IMR-90 (cell line): ENCODE results near the gene ZNF559. TPM values are rescaled to one million over a fixed set of nuclear protein-coding genes. Genes with fewer than 3 reads are reported as not detected.
A peak's percentile ranks its signal among the peaks of the same experiment; 100 is the strongest.

Experiments
- ATAC-seq: fragments of 200-7000 bp; cut with Tn5 transposase; 2 replicates; pipeline ENCODE4 v1.9.1; 2020; ENCODE audit warnings: low read depth, mild to moderate bottlenecking, moderate library complexity
- BruUV-seq: library from RNA; stranded (reverse); fragments of 400-500 nt; replicated peaks from 2 replicates; lab custom pipeline; 2021; lab: Mats Ljungman, UMichigan
- CTCF ChIA-PET: fragments of 300-600 bp; formaldehyde crosslinking; extraction: SDS; loops from one replicate; lab custom pipeline; 2021; ENCODE audit warnings: antibody characterized with exemption; lab: Yijun Ruan, JAX
- POLR2A ChIA-PET: fragments of 300-600 bp; sonication (Branson Sonifier 250); formaldehyde crosslinking; loops from one replicate; lab custom pipeline; 2022; ENCODE audit warnings: antibody characterized with exemption; ENCODE audit not compliant: unreplicated experiment; lab: Charles Lee
- DNase-seq: peaks from one replicate; pipeline ENCODE4 v3.0.0; 2013
- H2AFZ ChIP-seq: replicated peaks from 2 replicates; pipeline ENCODE3; 2013; ENCODE audit warnings: low read length, mild to moderate bottlenecking; ENCODE audit not compliant: poor library complexity
- H2AK5ac ChIP-seq: 2 replicates; pipeline ENCODE4 v1.6.1; 2013; ENCODE audit warnings: low read depth, low read length, inconsistent platforms
- H2AK9ac ChIP-seq: replicated peaks from 2 replicates; pipeline ENCODE3; 2013; ENCODE audit warnings: mild to moderate bottlenecking, low read depth, low read length, moderate library complexity; ENCODE audit not compliant: poor library complexity
- H2BK120ac ChIP-seq: 2 replicates; pipeline ENCODE4 v1.6.1; 2013; ENCODE audit warnings: low read depth, low read length, inconsistent platforms
- H2BK15ac ChIP-seq: 3 replicates; pipeline ENCODE4 v1.6.1; 2013; ENCODE audit warnings: low read depth, low read length, inconsistent platforms
- H2BK20ac ChIP-seq: 2 replicates; pipeline ENCODE4 v1.6.1; 2013; ENCODE audit warnings: low read depth, mild to moderate bottlenecking, inconsistent platforms, low read length, moderate library complexity
- H2BK5ac ChIP-seq: 2 replicates; pipeline ENCODE4 v1.6.1; 2013; ENCODE audit warnings: mild to moderate bottlenecking, low read depth, low read length, inconsistent platforms; ENCODE audit not compliant: poor library complexity, severe bottlenecking
- H3K14ac ChIP-seq: replicated peaks from 2 replicates; pipeline ENCODE4 v1.6.1; 2013; ENCODE audit warnings: low read depth, low read length, inconsistent platforms
- H3K18ac ChIP-seq: 2 replicates; pipeline ENCODE4 v1.6.1; 2013; ENCODE audit warnings: low read depth, low read length, control low read depth
- H3K23ac ChIP-seq: 2 replicates; pipeline ENCODE4 v1.6.1; 2013; ENCODE audit warnings: low read depth, low read length, inconsistent platforms
- H3K27ac ChIP-seq: 2 replicates; pipeline ENCODE4 v1.5.1; 2013; ENCODE audit warnings: mild to moderate bottlenecking, control low read depth, low read length; ENCODE audit not compliant: insufficient read depth
- H3K27me3 ChIP-seq: 2 replicates; pipeline ENCODE4 v1.6.1; 2013; ENCODE audit warnings: low read length; ENCODE audit not compliant: control insufficient read depth, insufficient read depth
- H3K36me3 ChIP-seq: 2 replicates; pipeline ENCODE4 v1.6.1; 2013; ENCODE audit warnings: low read length, mixed read lengths; ENCODE audit not compliant: control insufficient read depth, insufficient read depth
- H3K4ac ChIP-seq: 2 replicates; pipeline ENCODE4 v1.6.1; 2013; ENCODE audit warnings: low read depth, low read length, inconsistent platforms
- H3K4me1 ChIP-seq: 2 replicates; pipeline ENCODE4 v1.6.1; 2013; ENCODE audit warnings: low read length, mixed read lengths; ENCODE audit not compliant: control insufficient read depth, insufficient read depth
- H3K4me2 ChIP-seq: 2 replicates; pipeline ENCODE4 v1.6.1; 2013; ENCODE audit warnings: low read depth, mild to moderate bottlenecking, control low read depth, low read length, moderate library complexity
- H3K4me3 ChIP-seq: 2 replicates; pipeline ENCODE4 v1.5.1; 2013; ENCODE audit warnings: low read depth, mild to moderate bottlenecking, control low read depth, low read length, moderate library complexity; ENCODE audit not compliant: insufficient read depth
- H3K56ac ChIP-seq: 2 replicates; pipeline ENCODE4 v1.6.1; 2013; ENCODE audit warnings: low read length, inconsistent platforms; ENCODE audit not compliant: insufficient read depth; ENCODE audit errors: extremely low read depth
- H3K79me1 ChIP-seq, 2 experiments: 2 replicates each; pipeline ENCODE4 v1.6.1; 2013; ENCODE audit warnings: low read length in 2 of 2, inconsistent platforms in 1 of 2, low read depth in 1 of 2
- H3K9ac ChIP-seq: 2 replicates; pipeline ENCODE4 v1.6.1; 2013; ENCODE audit warnings: low read depth, low read length, control low read depth
- H3K9me1 ChIP-seq: 2 replicates; pipeline ENCODE4 v1.6.1; 2013; ENCODE audit warnings: low read length, inconsistent platforms; ENCODE audit not compliant: insufficient read depth
- H3K9me3 ChIP-seq: 2 replicates; pipeline ENCODE4 v1.6.1; 2013; ENCODE audit warnings: low read length; ENCODE audit not compliant: control insufficient read depth, insufficient read depth
- H4K20me1 ChIP-seq: 2 replicates; pipeline ENCODE4 v1.6.1; 2013; ENCODE audit warnings: low read length, inconsistent platforms; ENCODE audit not compliant: insufficient read depth
- H4K5ac ChIP-seq: 2 replicates; pipeline ENCODE4 v1.6.1; 2013; ENCODE audit warnings: mild to moderate bottlenecking, low read depth, low read length, control low read depth
- H4K8ac ChIP-seq, 2 experiments: 2 replicates each; pipeline ENCODE4 v1.6.1; 2013; ENCODE audit warnings: low read depth in 2 of 2, low read length in 2 of 2, control low read depth in 1 of 2, inconsistent platforms in 1 of 2
- H4K91ac ChIP-seq: 2 replicates; pipeline ENCODE4 v1.6.1; 2013; ENCODE audit warnings: low read depth, low read length, inconsistent platforms; ENCODE audit not compliant: insufficient read depth
- BHLHE40 ChIP-seq: fragments of 150-350 bp; IDR thresholded peaks from 2 replicates; pipeline ENCODE4 v1.6.1; 2016; ENCODE audit warnings: mild to moderate bottlenecking, low read depth, low read length
- ELK1 ChIP-seq: fragments of 150-350 bp; IDR thresholded peaks from 2 replicates; pipeline ENCODE4 v1.6.1; 2016; ENCODE audit warnings: low read depth, mild to moderate bottlenecking, low read length, moderate library complexity, borderline replicate concordance
- FOS ChIP-seq: fragments of 150-350 bp; IDR thresholded peaks from 2 replicates; pipeline ENCODE4 v1.6.1; 2016; ENCODE audit warnings: low read depth, low read length
- MAFK ChIP-seq: IDR thresholded peaks from 2 replicates; pipeline ENCODE4 v1.6.1; 2012; ENCODE audit warnings: low read depth, low read length, improper control_type of control experiment
- MAZ ChIP-seq: IDR thresholded peaks from 2 replicates; pipeline ENCODE4 v1.6.1; 2012; ENCODE audit warnings: low read depth, mild to moderate bottlenecking, low read length, improper control_type of control experiment, moderate library complexity, borderline replicate concordance
- NFE2L2 ChIP-seq: fragments of 150-350 bp; IDR thresholded peaks from 2 replicates; pipeline ENCODE4 v1.6.1; 2016; ENCODE audit warnings: low read depth, mild to moderate bottlenecking, low read length
- RAD21 ChIP-seq: IDR thresholded peaks from 2 replicates; pipeline ENCODE4 v1.6.1; 2012; ENCODE audit warnings: low read length, improper control_type of control experiment
- RCOR1 ChIP-seq: IDR thresholded peaks from 2 replicates; pipeline ENCODE4 v1.6.1; 2012; ENCODE audit warnings: mild to moderate bottlenecking, low read length, improper control_type of control experiment; ENCODE audit not compliant: insufficient replicate concordance
- WGBS, 2 experiments: methylation state at CpG; one replicate each; pipeline versions ENCODE4 v1.1.5 to v1.1.7; 2013; ENCODE audit warnings: missing lambda C conversion rate in 2 of 2; ENCODE audit not compliant: insufficient read length in 1 of 2; ENCODE audit errors: extremely low coverage in 2 of 2; 5-methylcytosine and 5-hydroxymethylcytosine counted together
- dilution Hi-C: fragments of 300-500 bp; cut with HindIII; formaldehyde crosslinking; loops from one replicate; pipeline ENCODE4 v1.14.3; 2018; ENCODE audit warnings: low sequenced_read_pairs; ENCODE audit not compliant: unreplicated experiment
- in situ Hi-C: fragments of 300-500 bp; cut with MboI; formaldehyde crosslinking; loops from 3 replicates; pipeline ENCODE4 v1.14.3; 2019; ENCODE audit warnings: low sequenced_read_pairs, inconsistent platforms, mixed read lengths
- intact Hi-C: fragments of 100-400 bp; cut with micrococcal nuclease; formaldehyde crosslinking; loops from 2 replicates; pipeline ENCODE4 v1.10.0; 2022
- polyA plus RNA-seq, 3 experiments: library from polyadenylated mRNA; depleted of rRNA; stranded (reverse); fragments of >200 nt; gene quantifications; 2 replicates each; pipeline ENCODE4 v1.2.3, GENCODE V29; 2012; ENCODE audit warnings: low replicate concordance in 1 of 3
- total RNA-seq: library from RNA; depleted of rRNA; stranded (reverse); fragments of >200 nt; gene quantifications from 2 replicates; pipeline ENCODE4 v1.2.3, GENCODE V29; 2012

The ZNF559 gene
- total and polyA plus RNA-seq, 2 of the 4 experiments (the other 2 are of a cell fraction): 8.8 to 9.9 TPM

GRCh38 chr19:9324584-9324962 lies 594 bp downstream of the ZNF559 start:
- CTCF ChIA-PET: no interaction called here

More at GRCh38 chr19:9324584-9324962, 594 bp downstream of the ZNF559 start:
- Histone ChIP-seq H3K4me3 (peak overlapping the region; percentile 66), H3K27me3 (no peaks in the 10 kb centered on the region), H4K5ac (peak overlapping the region; percentile 50), H2AK5ac (peak overlapping the region; percentile 82), H3K27ac (peak overlapping the region; percentile 54), H3K4ac (peak overlapping the region; percentile 82; the same call in 1 of the 2 replicates), H3K4me2 (peak overlapping the region; percentile 89), H3K56ac (no peak overlapping the region), H4K20me1 (no peaks in the 10 kb centered on the region), H3K4me1 (0 out of 2 replicates have a peak, but pooled peaks cover 2% of the 10 kb centered on the region), H2AK9ac (peak overlapping the region; percentile 96), H4K91ac (no peak overlapping the region; the same call in 1 of the 2 replicates), H3K9ac (peak overlapping the region; percentile 70), H3K14ac (peak overlapping the region; percentile 85; the same call in 1 of the 2 replicates), H3K9me3 (peaks cover 18% of the 10 kb centered on the region), H3K23ac (peak overlapping the region; percentile 74; the same call in 1 of the 2 replicates), H2BK20ac (no peak overlapping the region), H2BK5ac (no peak overlapping the region), H2AFZ (peak overlapping the region; percentile 100), H2BK15ac (no peak overlapping the region), H3K36me3 (peaks cover 3% of the 10 kb centered on the region; the same call in 1 of the 2 replicates), H3K79me1 (peaks cover 5 to 7% of the 10 kb centered on the region in 2 experiments; a peak in 3 of 4 replicates), H3K18ac (no peak overlapping the region), H2BK120ac (no peak overlapping the region), H4K8ac (peak overlapping the region; percentile 84 to 92), H3K9me1 (no peaks in the 10 kb centered on the region)
- TF ChIP-seq NFE2L2 (no peak), BHLHE40 (no peak), RCOR1 (no peak), MAFK (no peak), MAZ (no peak), RAD21 (no peak), ELK1 (no peak), FOS (no peak)
- dilution Hi-C loops: no loop called here
- in situ Hi-C loops: loop anchor here (10.0 kb wide), 1 partner anchor 470 kb away; no protein-coding TSS in a partner anchor
- 70% methylated on average over 2 of the region's 9 CpGs; no CpG with 5 or more reads in 1 of the 2 experiments for WGBS, 2 experiments
- ATAC-seq: no peak
- DNase-seq: no peak
- BruUV-seq: no TSS peak
- POLR2A ChIA-PET: no interaction called here
- intact Hi-C loops: loop anchor here (1.0 kb wide), 1 partner anchor 15 kb away; the partner anchor contains the start of gene ZNF699
